ENCODE measurements around the gene HDAC1.
A peak's percentile ranks its signal among the peaks of the same experiment; 100 is the strongest.

Gene HDAC1

DNA sequence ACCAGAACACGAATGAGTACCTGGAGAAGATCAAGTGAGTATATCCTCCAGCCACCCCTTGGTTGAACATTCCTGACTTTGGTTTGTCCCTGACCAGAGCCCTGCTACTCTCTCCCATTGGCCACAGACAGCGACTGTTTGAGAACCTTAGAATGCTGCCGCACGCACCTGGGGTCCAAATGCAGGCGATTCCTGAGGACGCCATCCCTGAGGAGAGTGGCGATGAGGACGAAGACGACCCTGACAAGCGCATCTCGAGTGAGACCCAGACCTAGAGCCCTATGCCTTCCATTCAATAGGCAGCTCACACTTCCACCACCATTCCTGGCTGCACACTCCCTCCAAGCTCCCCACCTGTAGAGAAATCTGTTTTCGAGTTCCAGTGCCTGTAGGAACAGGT is 39.7 kb downstream of the HDAC1 start:
- DNase-seq: no peak

DNA sequence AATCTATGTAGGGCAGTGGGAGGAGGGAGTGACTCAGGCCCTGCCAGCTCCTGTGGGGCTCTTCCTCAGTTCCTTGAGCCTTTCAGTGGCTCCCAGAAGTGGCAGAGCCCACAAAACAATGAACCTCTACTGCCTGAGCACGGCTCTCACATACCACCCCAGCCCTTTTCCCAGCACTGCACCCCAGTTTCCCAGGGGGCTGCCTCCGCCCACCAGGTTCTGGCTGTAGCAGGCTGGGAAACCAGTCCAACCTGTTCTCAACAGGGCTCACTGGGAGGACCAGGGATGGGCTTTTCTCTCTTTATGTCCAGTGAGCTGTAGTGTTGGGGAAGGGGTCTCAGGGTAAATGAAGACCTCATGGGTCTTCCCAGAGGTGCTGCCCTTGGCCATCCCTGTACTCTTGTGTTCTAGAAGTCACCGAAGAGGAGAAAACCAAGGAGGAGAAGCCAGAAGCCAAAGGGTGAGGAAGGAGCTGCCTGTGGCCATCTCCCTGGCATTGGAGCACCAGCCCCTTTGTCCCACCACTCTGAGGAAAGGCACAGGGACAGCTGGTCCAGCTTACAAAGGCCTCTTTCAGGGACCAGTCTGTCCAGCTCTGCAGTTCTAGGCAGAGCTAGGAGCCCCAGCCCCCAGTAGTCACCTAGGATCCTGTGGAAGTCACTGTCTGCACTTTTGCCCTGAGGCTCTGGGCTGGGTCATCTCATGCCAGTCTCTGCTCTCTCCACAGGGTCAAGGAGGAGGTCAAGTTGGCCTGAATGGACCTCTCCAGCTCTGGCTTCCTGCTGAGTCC is 40.6 kb downstream of the HDAC1 start:
- DNase-seq: no peak

DNA sequence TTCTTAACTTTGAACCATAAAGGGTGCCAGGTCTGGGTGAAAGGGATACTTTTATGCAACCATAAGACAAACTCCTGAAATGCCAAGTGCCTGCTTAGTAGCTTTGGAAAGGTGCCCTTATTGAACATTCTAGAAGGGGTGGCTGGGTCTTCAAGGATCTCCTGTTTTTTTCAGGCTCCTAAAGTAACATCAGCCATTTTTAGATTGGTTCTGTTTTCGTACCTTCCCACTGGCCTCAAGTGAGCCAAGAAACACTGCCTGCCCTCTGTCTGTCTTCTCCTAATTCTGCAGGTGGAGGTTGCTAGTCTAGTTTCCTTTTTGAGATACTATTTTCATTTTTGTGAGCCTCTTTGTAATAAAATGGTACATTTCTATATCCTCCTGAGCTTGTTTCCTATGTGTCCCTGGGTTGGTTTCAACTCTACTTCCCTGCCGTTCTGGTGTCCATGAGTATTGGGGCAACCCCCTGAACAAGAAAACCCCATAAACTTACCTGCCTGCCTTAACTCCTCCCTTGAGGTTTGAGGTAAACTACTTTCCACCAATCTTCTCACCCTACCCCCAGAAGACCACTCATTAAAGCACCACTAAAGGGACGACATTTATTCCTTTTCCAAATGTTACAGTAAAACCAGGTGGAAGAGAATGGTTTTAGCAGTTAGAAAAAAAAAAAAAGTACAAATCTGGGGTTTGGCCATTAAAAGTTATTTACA is 41.5 kb downstream of the HDAC1 start:
- no peak for DNase-seq

DNA sequence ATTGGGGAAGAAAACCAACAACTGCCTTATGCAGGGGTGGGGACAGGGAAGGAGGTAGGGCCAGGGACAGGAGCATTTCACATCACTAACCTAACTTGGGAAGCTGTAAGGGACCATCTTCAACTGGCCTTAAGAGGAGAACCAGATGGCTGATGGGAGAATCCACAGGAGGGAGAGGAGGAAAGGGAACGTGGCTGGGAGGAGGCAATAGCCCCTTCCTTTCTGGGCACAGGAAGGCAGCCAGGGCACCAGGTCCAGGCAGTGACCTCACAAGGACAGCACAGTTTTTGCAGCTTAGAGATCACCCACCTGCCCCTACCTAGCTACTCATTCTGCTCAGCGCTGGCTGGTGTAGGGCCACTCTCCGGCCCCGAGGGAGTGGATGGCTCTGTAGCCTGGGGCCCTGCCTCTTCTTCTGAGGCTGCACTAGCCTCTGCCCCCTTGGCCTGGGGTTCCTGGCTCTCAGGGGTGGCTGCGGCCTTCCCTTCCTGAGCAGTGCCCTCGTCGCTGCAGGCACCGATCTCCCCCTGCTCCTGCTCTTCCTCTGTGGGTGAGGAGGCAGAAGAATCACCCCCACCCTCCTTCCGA is 42.5 kb downstream of the HDAC1 start:
- no peak for DNase-seq

DNA sequence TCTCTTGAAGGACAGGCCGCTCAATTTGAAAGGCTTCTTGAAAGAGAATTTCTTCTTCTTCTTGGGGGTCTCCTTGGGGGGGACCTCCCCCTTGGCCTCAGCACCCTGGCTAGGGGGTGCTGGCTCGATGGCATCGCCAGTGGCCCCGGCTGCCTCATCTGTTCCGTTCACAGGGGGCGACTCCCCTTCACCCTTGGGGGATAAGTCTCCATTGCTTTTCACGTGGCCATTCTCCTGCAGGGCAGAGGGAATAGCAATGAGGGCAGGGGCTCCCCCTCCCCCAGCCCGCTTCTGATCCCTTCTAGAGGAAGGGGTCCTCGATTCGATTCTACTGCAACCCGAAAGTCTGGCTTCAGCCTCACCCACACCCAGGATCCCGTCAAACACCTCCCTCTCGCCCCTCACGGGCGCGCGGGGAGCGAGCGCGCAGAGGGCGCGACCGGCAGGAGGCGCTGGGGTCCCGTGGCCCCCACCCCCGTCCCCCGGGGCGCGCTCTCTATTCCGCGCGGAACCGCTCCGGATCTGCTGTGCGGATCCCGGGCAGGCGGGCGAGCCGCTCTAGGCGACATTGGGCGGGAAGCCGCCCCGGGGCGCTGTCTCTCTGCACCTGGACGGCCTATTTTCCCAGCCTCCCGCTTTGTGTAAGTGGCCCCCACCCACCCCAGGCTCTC is 43.1 kb downstream of the HDAC1 start:
- peak in 1 of 2 experiments; percentile 18 for DNase-seq

DNA sequence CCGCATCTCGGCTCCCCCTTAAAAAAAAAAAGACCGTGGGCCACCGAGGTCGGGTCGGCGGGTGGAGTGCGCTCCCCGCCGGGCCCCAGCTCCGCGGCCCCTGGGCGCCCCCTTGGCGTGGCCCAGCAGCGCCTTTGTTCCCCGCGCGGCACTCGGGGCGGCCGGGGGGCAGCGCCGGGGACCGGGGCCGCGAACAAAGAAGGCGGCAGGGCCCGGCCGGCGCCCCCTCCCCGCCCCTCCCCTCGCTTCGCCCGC is 43.6 kb downstream of the HDAC1 start:
- no peak for DNase-seq

DNA sequence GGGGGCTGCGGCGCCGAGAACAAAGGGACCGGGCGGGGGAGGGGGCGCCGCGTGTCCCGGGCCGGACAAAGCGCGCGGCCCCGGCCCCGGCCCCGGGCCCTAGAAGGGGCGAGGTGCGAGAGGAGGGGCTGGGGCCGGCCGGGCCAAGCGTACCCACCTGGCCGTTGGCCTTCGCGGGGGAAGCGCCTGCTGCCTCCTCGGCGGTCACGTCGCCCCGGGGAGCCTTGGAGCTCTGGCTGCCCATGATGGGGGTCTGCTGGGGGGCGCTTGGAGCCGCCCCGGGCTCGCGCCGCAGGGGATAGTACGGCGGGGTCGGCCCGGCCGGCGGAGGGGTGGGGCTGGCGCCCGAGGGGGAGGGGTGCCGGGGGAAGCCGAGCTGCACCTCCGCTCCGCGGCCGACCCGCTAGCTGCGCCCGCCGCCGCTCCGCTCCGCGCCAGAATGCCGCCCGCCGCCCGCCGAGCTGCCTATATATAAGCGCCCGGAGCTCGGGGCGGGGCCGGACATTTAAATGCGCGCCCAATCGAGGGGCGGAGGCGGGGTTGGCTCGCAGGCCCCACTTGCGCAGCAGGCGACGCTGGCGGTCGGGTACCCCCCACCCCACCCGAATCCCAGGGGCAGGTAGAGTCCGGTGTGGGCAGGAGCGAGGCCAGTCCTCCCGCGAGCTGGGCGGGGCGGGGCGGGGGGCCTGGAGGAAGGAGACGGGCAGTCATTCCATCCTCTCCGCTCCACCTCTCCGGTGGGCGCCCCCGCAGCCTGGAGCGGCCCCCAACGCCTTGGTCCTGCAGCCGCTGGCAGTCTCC is 44.1 kb downstream of the HDAC1 start, which contains the start of gene MARCKSL1:
MARCKSL1 (minus strand) TSS at position 444 of the 801 bp plus-strand sequence; CDS start at position 244, 200 bp downstream.
- peak in 1 of 2 experiments; percentile 15 for DNase-seq

DNA sequence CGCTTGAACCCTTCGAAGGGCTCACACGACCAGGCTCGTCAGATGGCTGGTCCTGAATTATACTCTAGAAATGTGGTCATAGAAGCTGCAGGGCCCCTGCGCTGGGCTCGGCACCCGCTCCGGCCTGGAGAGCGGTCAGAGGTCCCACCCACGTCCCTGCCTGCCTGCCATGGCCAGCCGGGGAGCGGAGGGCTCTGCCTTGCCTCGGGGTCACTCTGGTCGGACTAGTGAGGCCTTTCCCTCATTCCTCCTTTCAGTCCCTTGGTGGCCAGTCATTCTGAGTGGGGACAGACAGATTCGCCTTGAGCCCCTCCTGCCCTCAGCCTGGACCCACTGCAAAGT is 44.7 kb downstream of the HDAC1 start:
- no peak for DNase-seq

DNA sequence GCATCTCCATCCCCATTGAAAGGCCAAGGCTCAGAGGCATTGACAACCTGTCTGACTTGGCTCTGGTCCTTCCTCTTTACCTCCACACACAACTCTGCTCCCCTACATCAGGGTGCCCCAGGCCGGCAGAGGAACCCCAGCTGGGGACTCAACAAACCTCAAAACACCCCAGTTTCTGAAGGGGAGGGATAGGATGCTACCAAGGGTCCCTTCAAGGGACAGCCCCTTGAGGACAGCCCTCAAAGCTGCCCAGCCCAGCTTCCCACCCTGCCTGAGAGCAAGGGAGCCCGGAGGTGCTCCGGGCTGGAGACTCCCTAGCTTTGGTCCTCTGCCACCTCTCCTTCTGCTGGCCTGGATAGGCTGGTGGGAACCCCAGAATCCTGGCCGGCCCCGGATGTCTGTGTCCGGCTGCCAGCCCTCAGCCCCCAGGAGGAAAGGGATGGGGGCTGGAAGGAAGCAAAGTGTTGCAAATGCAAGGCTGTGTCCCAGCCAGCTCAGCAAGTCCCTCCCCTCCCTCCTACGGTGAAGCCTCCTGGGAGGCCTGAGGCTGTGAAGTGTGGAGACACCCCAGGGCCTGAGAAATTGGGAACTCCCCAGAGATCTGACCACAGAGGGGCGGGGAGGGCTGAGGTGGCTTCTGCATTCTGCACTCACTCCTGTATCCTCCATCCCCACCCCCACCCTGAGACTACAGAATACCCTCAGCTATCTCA is 45.2 kb downstream of the HDAC1 start:
- peak; percentile 90 to 95 for DNase-seq

DNA sequence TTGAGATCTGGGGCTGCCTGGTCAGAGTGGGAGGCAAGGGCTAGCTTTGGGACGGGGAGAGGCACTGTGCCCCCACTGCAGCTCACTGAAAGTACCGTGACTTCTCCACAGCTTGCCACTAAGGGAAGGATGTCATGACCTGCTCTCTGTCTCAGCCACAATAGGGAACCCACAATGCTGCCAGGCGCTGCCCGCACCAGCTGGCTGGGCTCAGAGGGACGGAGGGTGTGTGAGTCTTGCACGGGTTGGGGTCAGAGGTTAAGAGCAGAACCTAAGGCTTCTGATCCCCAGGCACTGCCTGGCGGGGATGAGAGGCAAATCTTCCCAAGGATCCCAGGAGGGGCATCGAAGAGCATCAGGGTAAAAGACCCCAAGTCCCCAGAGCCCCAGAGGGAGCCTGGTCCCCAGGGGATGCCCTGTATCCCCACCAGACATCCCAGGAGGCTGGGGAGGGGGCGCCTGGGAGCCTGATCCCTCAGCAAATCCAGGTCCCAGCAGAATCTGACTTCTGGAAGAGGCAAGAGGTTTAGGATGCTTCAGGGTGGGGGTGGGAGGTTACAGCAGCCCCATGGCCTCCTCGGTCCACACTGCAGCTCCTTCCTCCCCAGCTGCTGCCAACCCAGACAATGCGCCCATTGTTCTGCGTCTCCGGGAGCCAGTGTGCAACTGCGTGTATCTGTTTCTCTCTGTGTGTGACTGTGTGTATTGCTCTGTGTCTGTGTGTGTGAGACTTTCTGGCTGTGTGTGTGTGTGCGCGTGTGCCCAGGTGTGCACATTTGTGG is 46.2 kb downstream of the HDAC1 start:
- DNase-seq: peak; percentile 74 to 78

DNA sequence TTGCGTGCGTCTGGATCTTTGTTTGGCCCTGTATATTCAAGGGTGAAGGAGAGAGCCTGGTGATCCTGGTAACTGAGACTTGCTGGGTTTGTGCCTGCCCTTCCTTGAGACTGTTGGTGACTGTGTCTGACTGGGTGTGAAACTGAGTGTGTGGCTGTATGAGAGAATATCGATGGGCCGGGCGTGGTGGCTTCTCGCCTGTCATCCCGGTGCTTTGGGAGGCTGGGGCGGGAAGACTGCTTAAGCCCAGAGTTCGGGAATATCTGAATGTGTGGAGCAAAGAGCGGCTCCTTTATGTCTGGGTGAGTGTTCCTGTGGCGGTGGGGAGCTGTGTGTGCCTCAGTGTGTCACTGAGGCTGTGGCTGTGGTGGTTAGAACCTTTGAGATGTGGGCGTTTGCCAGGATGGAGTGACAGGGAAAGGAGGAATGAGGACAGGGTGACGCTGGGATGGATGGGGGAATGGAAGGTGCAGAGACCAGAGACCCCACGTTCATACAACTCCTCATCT is 46.8 kb downstream of the HDAC1 start:
- no peak for DNase-seq

DNA sequence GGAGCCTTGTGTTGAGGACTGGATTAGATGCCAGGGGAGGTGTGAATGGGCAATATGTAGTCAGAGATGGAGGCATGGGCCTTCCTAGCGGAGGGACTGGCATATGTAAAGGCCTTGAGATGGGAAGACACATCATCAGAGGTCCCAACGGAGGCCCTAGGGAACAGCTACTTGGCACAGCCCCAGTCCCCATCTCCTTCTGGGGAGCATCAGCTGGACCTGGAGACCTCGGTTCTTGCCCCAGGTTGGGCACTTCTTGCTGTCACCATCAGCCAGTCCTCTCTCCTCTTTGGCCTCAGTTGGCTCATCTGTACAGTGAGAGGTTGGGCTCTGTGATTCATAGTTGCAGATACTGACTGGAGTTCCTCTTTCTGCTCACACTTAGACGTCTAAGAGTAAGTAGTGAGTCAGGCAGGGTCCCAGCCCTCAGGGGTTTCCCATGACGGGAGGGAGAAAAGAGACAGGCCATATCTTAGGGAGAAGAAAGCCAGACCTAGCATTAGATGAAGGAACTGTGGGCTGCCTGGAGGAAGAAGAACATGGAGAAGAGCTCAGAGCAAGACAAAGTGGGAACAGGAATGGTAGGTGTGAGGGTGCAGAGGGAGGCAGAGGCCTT is 47.6 kb downstream of the HDAC1 start:
- DNase-seq: peak; percentile 68 to 73

DNA sequence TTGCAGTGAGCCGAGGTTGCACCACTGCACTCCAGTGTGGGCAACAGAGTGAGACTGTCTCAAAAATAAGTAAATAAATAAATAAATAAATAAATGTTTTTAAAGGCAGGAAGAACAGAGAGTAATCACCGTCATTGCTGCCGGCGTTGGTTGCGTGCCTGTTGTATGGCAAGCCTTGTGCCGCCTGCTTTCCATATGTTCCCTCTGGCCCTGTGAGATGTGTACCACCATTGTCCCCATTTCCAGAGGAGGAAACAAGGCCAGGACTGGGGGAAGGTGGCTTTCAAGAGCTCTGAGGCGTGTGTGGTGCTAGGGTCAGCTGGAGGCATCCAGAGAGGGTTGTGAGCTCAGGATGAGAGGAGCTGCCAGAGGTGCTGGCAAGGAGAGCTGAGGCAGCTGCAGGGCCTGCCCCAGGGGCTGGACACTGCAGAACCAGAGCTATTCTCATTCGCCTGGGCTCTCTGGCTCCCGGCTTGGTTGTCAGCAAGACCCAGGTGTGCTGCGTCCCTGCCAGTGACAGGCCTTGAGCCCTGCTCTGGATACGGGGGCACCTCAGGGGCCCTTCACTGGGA is 49.4 kb downstream of the HDAC1 start:
- no peak for DNase-seq

DNA sequence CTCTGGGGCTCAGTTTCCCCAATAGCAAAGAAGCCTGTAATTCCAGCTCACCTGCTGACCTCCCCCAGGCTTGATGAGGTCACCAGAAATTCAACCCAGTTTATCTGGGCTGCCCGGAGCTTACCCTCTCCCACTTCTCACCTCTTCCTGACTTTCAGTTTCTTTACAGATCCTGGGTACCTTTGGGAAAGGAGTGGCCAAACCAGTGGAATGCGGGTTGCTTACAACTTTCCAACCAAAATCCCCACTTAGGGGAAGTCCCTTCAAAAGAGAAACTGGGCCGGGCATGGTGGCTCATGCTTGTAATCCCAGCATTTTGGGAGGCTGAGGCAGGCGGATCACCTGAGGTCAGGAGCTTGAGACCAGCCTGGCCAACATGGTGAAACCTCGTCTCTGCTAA is 50.1 kb downstream of the HDAC1 start:
- no peak for DNase-seq

DNA sequence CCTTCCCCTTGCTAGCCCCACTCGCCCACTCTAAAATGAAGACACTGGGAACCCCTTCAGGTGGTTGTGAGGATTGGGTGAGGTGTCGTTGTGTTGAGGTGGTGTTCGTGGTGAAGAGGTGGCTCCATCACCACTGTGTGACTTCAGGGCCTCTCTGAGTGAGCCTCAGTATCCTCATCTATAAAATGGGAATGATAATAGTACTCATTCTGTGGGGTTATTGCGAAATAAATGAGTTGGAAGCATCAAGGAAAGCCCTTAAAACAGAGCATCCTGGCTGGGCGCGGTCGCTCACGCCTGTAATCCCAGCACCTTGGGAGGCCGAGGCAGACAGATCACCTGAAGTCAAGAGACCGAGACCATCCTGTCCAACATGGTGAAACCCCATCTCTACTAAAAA is 50.8 kb downstream of the HDAC1 start:
- DNase-seq: no peak

DNA sequence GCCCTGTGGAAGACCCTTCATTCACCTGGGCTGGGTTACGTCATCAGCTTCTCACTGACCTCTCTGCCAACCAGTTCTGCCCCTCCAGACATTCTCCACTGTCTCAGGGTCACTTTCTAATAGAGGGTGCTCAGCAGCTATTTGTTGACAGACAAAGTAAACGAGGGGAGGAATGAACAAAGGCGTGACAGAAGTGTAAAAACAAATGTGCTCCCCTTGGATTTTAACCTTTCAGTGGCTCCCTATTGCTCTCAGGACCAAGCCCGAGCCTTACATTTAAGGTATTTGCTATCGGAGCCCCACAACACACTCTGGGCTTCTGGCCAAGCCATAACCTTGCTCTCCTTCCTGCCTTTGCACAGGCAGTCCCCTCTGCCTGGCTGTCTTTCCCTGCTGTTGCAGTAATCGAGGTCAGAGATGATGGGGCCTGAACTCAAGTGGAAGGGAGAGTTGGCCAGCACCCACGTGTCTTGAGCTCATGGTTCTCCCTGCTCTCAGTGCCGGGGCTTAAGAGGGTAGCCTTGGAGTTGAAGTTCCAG is 53.5 kb downstream of the HDAC1 start:
- peak; percentile 43 to 59 for DNase-seq

DNA sequence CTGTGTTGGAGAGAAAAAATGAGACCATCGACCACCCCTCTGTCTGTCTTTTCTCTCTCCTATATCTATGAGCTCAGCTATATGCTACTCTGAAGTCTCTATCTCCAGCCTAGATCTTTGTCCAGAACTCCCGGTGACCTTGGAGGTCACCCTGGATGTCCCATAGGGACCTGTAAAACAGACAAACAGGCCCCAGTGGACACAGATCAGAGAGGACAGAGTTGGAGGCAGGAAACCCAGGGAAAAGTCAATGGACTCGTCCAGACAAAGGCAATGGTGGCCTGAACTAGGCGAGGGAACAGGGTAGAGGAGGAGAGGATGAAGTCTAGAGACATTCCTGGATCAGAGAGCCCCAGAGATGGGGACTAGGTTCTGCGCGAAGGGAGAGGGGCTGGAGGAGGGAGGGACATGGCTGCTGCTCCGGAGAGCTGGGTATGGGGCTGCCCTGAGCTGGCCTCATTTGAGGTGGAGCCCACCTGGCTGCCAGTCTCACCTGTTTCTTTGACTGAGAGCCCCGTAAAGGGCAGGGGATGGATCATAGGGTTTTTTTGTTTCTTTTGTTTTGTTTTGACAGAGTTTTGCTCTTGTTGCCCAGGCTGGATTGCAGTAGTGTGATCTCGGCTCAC is 54.8 kb downstream of the HDAC1 start:
- no peak for DNase-seq

DNA sequence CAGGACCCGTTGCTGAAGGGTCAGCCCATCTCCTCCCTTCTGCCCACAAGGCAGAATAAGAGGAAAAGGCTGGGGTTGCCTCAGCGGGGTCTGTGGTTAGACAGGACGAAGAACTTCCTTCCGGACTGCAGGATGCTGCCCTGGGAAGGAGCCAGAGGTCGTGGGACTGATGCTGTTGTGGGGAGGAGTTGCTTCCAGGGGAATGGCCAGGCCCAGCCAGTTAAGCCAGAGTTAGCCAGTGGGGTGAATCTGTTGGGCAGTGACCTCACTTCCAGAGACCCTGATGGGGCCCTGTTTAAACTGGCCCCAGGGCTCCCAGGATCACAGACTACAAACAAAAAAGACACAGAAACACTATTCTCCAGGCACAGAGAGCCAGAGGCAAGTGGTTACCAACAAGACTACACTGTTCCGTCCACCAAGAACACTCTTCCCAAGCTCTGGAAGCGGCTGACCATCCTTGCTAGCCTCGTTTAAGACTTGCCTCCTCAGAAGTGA is 57.4 kb downstream of the HDAC1 start:
- peak; percentile 67 to 76 for DNase-seq

DNA sequence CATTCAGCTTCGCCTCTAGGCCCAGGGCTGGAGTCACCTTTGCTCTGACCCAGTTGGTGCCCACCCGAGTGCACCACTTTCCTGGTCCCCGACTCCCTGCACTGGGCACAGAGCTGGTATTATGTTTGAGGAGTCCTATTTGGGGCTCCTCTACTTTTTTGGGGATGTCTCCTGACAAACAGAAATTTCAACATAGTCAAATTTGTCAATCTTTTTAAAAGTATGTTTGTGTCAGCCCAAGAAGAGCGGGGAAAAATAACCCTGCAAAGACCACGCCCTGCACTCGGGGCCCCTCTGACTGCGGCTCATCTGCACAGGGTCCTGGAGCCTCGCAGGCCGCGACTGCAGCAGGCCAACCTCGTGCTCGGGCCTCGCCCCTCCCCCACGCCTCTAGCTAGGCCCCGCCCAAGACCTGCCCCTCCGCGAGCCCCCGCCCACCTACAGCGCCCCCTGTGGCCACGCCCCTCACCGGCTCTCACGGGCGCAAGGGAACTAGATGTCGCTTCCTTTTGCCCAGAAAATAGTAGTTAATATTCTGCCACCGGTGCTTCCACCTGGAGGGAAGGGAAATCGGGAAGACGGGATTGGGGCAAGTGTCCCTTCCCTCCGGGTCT is 59.0 kb downstream of the HDAC1 start:
- DNase-seq: peak; percentile 47 to 52

Measured in AML-193 (cell line).